GM23338 (cell line): Measurements from ENCODE around the gene HADHB. TPM values are rescaled to one million over a fixed set of nuclear protein-coding genes. Genes with fewer than 3 reads are reported as not detected.

ENCODE experiments used
- ATAC-seq: fragments of 200-7000 bp; cut with Tn5 transposase; 3 replicates; pipeline ENCODE4 v1.9.1; 2020
- DNase-seq: peaks from one replicate; pipeline ENCODE4 v3.0.0-alpha.2; 2015; ENCODE audit warnings: low spot score
- H2AFZ ChIP-seq: fragments of 200-600 bp; sonication (generic); 2 replicates; pipeline ENCODE4 v1.8.0; 2016; ENCODE audit warnings: antibody characterized with exemption, mild to moderate bottlenecking, moderate library complexity
- H3F3A ChIP-seq: fragments of 200-600 bp; sonication (generic); replicated peaks from 2 replicates; pipeline ENCODE4 v1.8.0; 2017; ENCODE audit warnings: antibody characterized with exemption, mixed run types, low read depth
- H3K27ac ChIP-seq: fragments of 200-600 bp; sonication (generic); 2 replicates; pipeline ENCODE4 v1.6.1; 2016; ENCODE audit warnings: low read depth
- H3K27me3 ChIP-seq: fragments of 200-600 bp; sonication (generic); 2 replicates; pipeline ENCODE4 v1.8.0; 2016; ENCODE audit warnings: mild to moderate bottlenecking, mixed run types, moderate library complexity; ENCODE audit not compliant: insufficient read depth
- H3K36me3 ChIP-seq: fragments of 200-600 bp; sonication (generic); 2 replicates; pipeline ENCODE4 v1.8.0; 2016; ENCODE audit warnings: mild to moderate bottlenecking; ENCODE audit not compliant: insufficient read depth
- H3K4me1 ChIP-seq: fragments of 200-600 bp; sonication (generic); 2 replicates; pipeline ENCODE4 v1.8.0; 2016; ENCODE audit warnings: mild to moderate bottlenecking, moderate library complexity; ENCODE audit not compliant: insufficient read depth
- H3K4me2 ChIP-seq: fragments of 200-600 bp; sonication (generic); 2 replicates; pipeline ENCODE4 v1.7.1; 2017; ENCODE audit warnings: mixed run types
- H3K4me3 ChIP-seq: fragments of 200-600 bp; sonication (generic); 2 replicates; pipeline ENCODE4 v1.6.1; 2016; ENCODE audit warnings: mixed run types
- H3K79me2 ChIP-seq: fragments of 200-600 bp; sonication (generic); replicated peaks from 2 replicates; pipeline ENCODE4 v1.8.0; 2017; ENCODE audit warnings: mild to moderate bottlenecking; ENCODE audit not compliant: insufficient read depth
- H3K9me2 ChIP-seq: fragments of 200-600 bp; sonication (generic); 2 replicates; pipeline ENCODE4 v1.8.0; 2017; ENCODE audit not compliant: insufficient read depth
- H4K20me1 ChIP-seq: fragments of 200-600 bp; sonication (generic); replicated peaks from 2 replicates; pipeline ENCODE4 v1.8.0; 2017; ENCODE audit warnings: mild to moderate bottlenecking; ENCODE audit not compliant: insufficient read depth
- H3K27ac Mint-ChIP-seq: 2 replicates; pipeline ENCODE4 v1.8.0; 2020; ENCODE audit warnings: inconsistent platforms, mild to moderate bottlenecking, moderate library complexity, mixed read lengths
- H3K27me3 Mint-ChIP-seq: 3 replicates; pipeline ENCODE4 v1.8.0; 2022; ENCODE audit warnings: low read depth, mild to moderate bottlenecking, moderate library complexity, mixed read lengths, inconsistent platforms; ENCODE audit not compliant: insufficient read depth, poor library complexity
- H3K36me3 Mint-ChIP-seq: 3 replicates; pipeline ENCODE4 v1.8.0; 2021; ENCODE audit warnings: low read depth, mild to moderate bottlenecking, inconsistent platforms, moderate library complexity, mixed read lengths
- H3K4me1 Mint-ChIP-seq: 3 replicates; pipeline ENCODE4 v1.8.0; 2020; ENCODE audit warnings: mild to moderate bottlenecking, inconsistent platforms, mixed read lengths
- H3K4me3 Mint-ChIP-seq: 3 replicates; pipeline ENCODE4 v1.8.0; 2021; ENCODE audit warnings: moderate library complexity, mild to moderate bottlenecking, inconsistent platforms, mixed read lengths
- H3K9me3 Mint-ChIP-seq: 3 replicates; pipeline ENCODE4 v1.8.0; 2020; ENCODE audit warnings: moderate library complexity, mild to moderate bottlenecking, inconsistent platforms, mixed read lengths
- CREB1 ChIP-seq: fragments of 250-450 bp; sonication (Bioruptor Pico); IDR thresholded peaks from 2 replicates; pipeline ENCODE4 v1.5.0; 2020; ENCODE audit warnings: low read depth, mild to moderate bottlenecking, moderate library complexity
- CTCF ChIP-seq, 2 experiments: fragments of 200-600 bp in 1 of 2; sonication (generic) in 1 of 2; conservative IDR thresholded peaks; 2 replicates each; pipeline versions ENCODE4 v1.5.1 to v1.6.1; 2016 to 2017; ENCODE audit warnings: antibody characterized with exemption in 2 of 2, low read depth in 2 of 2, mild to moderate bottlenecking in 2 of 2, moderate library complexity in 1 of 2
- EZH2phosphoT487 ChIP-seq: fragments of 200-600 bp; sonication (generic); IDR thresholded peaks from one replicate; pipeline ENCODE4 v1.8.1; 2018; ENCODE audit warnings: antibody characterized with exemption; ENCODE audit not compliant: unreplicated experiment
- JUNB ChIP-seq: IDR thresholded peaks from one replicate; pipeline ENCODE4 v1.6.1; 2016; ENCODE audit warnings: antibody characterized with exemption; ENCODE audit not compliant: unreplicated experiment
- NANOG ChIP-seq: IDR thresholded peaks from 2 replicates; pipeline ENCODE4 v1.6.1; 2016; ENCODE audit warnings: antibody characterized with exemption, borderline replicate concordance
- POLR2AphosphoS5 ChIP-seq: IDR thresholded peaks from 2 replicates; pipeline ENCODE4 v1.6.1; 2016; ENCODE audit warnings: antibody characterized with exemption, low read depth
- STAT1 ChIP-seq: IDR thresholded peaks from one replicate; pipeline ENCODE4 v1.6.1; 2016; ENCODE audit warnings: antibody characterized with exemption; ENCODE audit not compliant: unreplicated experiment
- ZNF114 ChIP-seq: fragments of 250-450 bp; sonication (Bioruptor Pico); IDR thresholded peaks from 2 replicates; pipeline ENCODE4 v1.5.0; 2020; ENCODE audit warnings: mild to moderate bottlenecking, moderate library complexity
- ZNF331 ChIP-seq: fragments of 250-450 bp; sonication (Bioruptor Pico); IDR thresholded peaks from 2 replicates; pipeline ENCODE4 v1.5.0; 2020; ENCODE audit warnings: low read depth, mild to moderate bottlenecking, moderate library complexity
- ZNF462 ChIP-seq: fragments of 250-450 bp; sonication (Bioruptor Pico); IDR thresholded peaks from 2 replicates; pipeline ENCODE4 v1.5.0; 2020; ENCODE audit warnings: mild to moderate bottlenecking, moderate library complexity
- polyA plus RNA-seq: library from polyadenylated mRNA; unstranded; fragments of >200 nt; fragmentation: Nextera tagmentation; extraction: Ambion mirVana; gene quantifications from 2 replicates; pipeline ENCODE4 v1.2.1, GENCODE V29; 2016
- total RNA-seq: library from RNA; depleted of rRNA; stranded (reverse); fragments of >200 nt; shearing (Covaris generic); gene quantifications from 2 replicates; pipeline ENCODE4 v1.2.3, GENCODE V29; 2014
- TF ChIP-seq, protein P1 (sequence below): IDR thresholded peaks from one replicate; pipeline ENCODE4 v1.6.1; 2018; ENCODE audit warnings: antibody characterized with exemption; ENCODE audit not compliant: unreplicated experiment

Gene HADHB
- total and polyA plus RNA-seq, 2 experiments from 2014 or later = 41.1 to 43.4 TPM

GRCh38 chr2:26284132-26284531, 39.4 kb downstream of the HADHB start:
- no peaks in the 10 kb centered on the region for H3K4me1 ChIP-seq
- H3F3A ChIP-seq = no peaks in the 10 kb centered on the region; the same call in 1 of the 2 replicates
- Mint-ChIP-seq H3K4me3 (no peak overlapping the region), H3K9me3 (no peaks in the 10 kb centered on the region), H3K27ac (no peak overlapping the region), H3K36me3 (peaks cover 56% of the 10 kb centered on the region), H3K4me1 (no peaks in the 10 kb centered on the region), H3K27me3 (no peaks in the 10 kb centered on the region)
- peaks cover 18% of the 10 kb centered on the region for H3K36me3 ChIP-seq
- no peaks in the 10 kb centered on the region for H3K9me2 ChIP-seq
- H3K4me3 ChIP-seq = no peak overlapping the region
- peaks cover 5% of the 10 kb centered on the region; the same call in 1 of the 2 replicates for H4K20me1 ChIP-seq
- H3K27ac ChIP-seq = no peak overlapping the region
- ATAC-seq (no peak), DNase-seq (no peak)
- no peaks in the 10 kb centered on the region for H3K79me2 ChIP-seq
- H3K27me3 ChIP-seq = no peaks in the 10 kb centered on the region
- H2AFZ ChIP-seq = no peak overlapping the region
- TF ChIP-seq EZH2phosphoT487 (no peak), CREB1 (CRISPR knock-in tag) (no peak), ZNF331 (CRISPR knock-in tag) (no peak)
- no peak overlapping the region for H3K4me2 ChIP-seq

GRCh38 chr2:26285931-26286330, 41.2 kb downstream of the HADHB start:
- Histone ChIP-seq H3K27ac (no peak overlapping the region), H3K9me2 (no peaks in the 10 kb centered on the region), H3K27me3 (no peaks in the 10 kb centered on the region), H3K4me1 (no peaks in the 10 kb centered on the region), H4K20me1 (peaks cover 3% of the 10 kb centered on the region; the same call in 1 of the 2 replicates), H2AFZ (no peak overlapping the region), H3F3A (no peaks in the 10 kb centered on the region), H3K4me3 (no peak overlapping the region), H3K36me3 (peaks cover 14% of the 10 kb centered on the region), H3K4me2 (no peak overlapping the region), H3K79me2 (no peaks in the 10 kb centered on the region)
- DNase-seq (no peak), ATAC-seq (no peak)
- Mint-ChIP-seq H3K4me3 (no peak overlapping the region), H3K9me3 (no peaks in the 10 kb centered on the region), H3K27me3 (no peaks in the 10 kb centered on the region), H3K4me1 (no peaks in the 10 kb centered on the region), H3K27ac (no peak overlapping the region), H3K36me3 (peaks cover 48% of the 10 kb centered on the region; the same call in 2 of the 3 replicates)
- TF ChIP-seq CREB1 (CRISPR knock-in tag) (no peak), JUNB (no peak), ZNF331 (CRISPR knock-in tag) (no peak), EZH2phosphoT487 (no peak), CTCF (conservative IDR thresholded peaks at IDR 0.05; ENCODE audit: low read depth in 2 of 2) (no peak), NANOG (no peak), ZNF462 (CRISPR knock-in tag) (no peak), STAT1 (no peak), POLR2AphosphoS5 (no peak), ZNF114 (CRISPR knock-in tag) (no peak)
- TF ChIP-seq, protein P1, sequence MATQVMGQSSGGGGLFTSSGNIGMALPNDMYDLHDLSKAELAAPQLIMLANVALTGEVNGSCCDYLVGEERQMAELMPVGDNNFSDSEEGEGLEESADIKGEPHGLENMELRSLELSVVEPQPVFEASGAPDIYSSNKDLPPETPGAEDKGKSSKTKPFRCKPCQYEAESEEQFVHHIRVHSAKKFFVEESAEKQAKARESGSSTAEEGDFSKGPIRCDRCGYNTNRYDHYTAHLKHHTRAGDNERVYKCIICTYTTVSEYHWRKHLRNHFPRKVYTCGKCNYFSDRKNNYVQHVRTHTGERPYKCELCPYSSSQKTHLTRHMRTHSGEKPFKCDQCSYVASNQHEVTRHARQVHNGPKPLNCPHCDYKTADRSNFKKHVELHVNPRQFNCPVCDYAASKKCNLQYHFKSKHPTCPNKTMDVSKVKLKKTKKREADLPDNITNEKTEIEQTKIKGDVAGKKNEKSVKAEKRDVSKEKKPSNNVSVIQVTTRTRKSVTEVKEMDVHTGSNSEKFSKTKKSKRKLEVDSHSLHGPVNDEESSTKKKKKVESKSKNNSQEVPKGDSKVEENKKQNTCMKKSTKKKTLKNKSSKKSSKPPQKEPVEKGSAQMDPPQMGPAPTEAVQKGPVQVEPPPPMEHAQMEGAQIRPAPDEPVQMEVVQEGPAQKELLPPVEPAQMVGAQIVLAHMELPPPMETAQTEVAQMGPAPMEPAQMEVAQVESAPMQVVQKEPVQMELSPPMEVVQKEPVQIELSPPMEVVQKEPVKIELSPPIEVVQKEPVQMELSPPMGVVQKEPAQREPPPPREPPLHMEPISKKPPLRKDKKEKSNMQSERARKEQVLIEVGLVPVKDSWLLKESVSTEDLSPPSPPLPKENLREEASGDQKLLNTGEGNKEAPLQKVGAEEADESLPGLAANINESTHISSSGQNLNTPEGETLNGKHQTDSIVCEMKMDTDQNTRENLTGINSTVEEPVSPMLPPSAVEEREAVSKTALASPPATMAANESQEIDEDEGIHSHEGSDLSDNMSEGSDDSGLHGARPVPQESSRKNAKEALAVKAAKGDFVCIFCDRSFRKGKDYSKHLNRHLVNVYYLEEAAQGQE = no peak
